M059J (cell line): ENCODE measurements around the gene TAF1. TPM values are rescaled to one million over a fixed set of nuclear protein-coding genes. Genes with fewer than 3 reads are reported as not detected.
A peak's percentile ranks its signal among the peaks of the same experiment; 100 is the strongest.
"Not testable (repeated sequence)": the region's sequence is repeated elsewhere in the genome, so short reads cannot be mapped to it uniquely, and the experiment has no call there.

Experiments
- DNase-seq: peaks from one replicate; pipeline ENCODE4 v3.0.0-alpha.2; 2012; ENCODE audit warnings: low read depth
- total RNA-seq: library from RNA; depleted of rRNA; stranded (reverse); fragments of >200 nt; shearing (Covaris generic); gene quantifications from 2 replicates; pipeline ENCODE4 v1.2.3, GENCODE V29; 2014

TAF1 gene
- total RNA-seq, 1 experiment from 2014 or later, result 30.9 TPM

- DNase-seq, result no peak
Observed at GRCh38 chrX:71439420-71439819, 73.3 kb downstream of the TAF1 start.

- DNase-seq, result no peak
Observed at GRCh38 chrX:71439896-71440295, 73.7 kb downstream of the TAF1 start.

- no peak for DNase-seq
Observed at GRCh38 chrX:71440401-71440800, 74.2 kb downstream of the TAF1 start.

- not testable (repeated sequence) for DNase-seq
Observed at GRCh38 chrX:71441809-71442208, 75.7 kb downstream of the TAF1 start.

GRCh38 chrX:71450433-71451106 is 84.4 kb downstream of the TAF1 start:
- no peak for DNase-seq

- not testable (repeated sequence) for DNase-seq
Observed at GRCh38 chrX:71451518-71451917, 85.4 kb downstream of the TAF1 start.

- no peak for DNase-seq
Observed at GRCh38 chrX:71453056-71453455, 86.9 kb downstream of the TAF1 start.

- DNase-seq, result peak; percentile 11
Observed at GRCh38 chrX:71454222-71454621, 88.1 kb downstream of the TAF1 start.

GRCh38 chrX:71458866-71459265 is 92.7 kb downstream of the TAF1 start:
- DNase-seq, result no peak

- no peak for DNase-seq
Observed at GRCh38 chrX:71464968-71465367, 98.8 kb downstream of the TAF1 start.

GRCh38 chrX:71466979-71467523 is 100.9 kb downstream of the TAF1 start:
- peak; percentile 18 for DNase-seq

- no peak for DNase-seq
Observed at GRCh38 chrX:71475785-71476540, 109.8 kb downstream of the TAF1 start.

GRCh38 chrX:71482228-71482958 is 116.2 kb downstream of the TAF1 start:
- DNase-seq, result no peak

- no peak for DNase-seq
Observed at GRCh38 chrX:71487814-71488213, 121.7 kb downstream of the TAF1 start.

- no peak for DNase-seq
Observed at GRCh38 chrX:71489540-71489939, 123.4 kb downstream of the TAF1 start.

GRCh38 chrX:71492231-71493065 is 126.3 kb downstream of the TAF1 start:
- DNase-seq, result no peak

- DNase-seq, result no peak
Observed at GRCh38 chrX:71493111-71493613, 127.0 kb downstream of the TAF1 start.

- DNase-seq, result not testable (repeated sequence)
Observed at GRCh38 chrX:71495979-71496378, 129.8 kb downstream of the TAF1 start.

GRCh38 chrX:71496476-71496875 is 130.3 kb downstream of the TAF1 start:
- DNase-seq, result no peak

GRCh38 chrX:71502080-71502479 is 135.9 kb downstream of the TAF1 start:
- DNase-seq, result not testable (repeated sequence)

- no peak for DNase-seq
Observed at GRCh38 chrX:71504346-71504745, 138.2 kb downstream of the TAF1 start.
